Cortex of kidney (tissue), 1 donor: ENCODE results near the gene FIBP.

Source experiments
- DNase-seq: peaks from one replicate; lab custom pipeline; 2025; lab: John Stamatoyannopoulos, UW

Gene FIBP

DNA sequence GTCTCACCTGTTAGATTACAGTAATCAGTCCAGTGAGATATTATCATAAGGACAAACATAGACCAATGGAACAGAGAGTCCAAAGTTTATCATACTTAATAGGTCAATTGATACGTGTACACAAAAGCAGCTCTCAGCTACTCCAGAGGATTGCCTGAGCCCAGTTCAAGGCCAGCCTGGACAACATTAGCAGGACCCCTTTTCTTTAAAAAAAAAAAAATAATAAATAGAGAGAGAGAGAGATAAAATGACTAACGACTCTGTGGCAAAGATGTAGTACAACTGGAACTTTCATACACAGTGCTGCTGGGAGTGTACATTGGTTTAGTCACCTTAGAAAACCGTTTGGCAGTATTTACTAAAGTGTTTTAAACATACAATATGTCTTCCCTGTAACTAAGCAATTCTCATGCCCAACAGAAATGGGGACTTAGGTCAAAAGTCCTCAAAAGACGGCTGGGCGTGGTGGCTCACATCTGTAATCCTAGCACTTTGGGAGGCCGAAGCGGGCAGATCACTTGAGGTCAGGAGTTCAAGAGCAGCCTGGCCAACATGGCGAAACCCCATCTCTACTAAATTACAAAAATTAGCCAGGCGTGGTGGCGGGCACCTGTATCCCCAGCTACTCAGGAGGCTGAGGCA, 43.9 kb downstream of the FIBP start:
- DNase-seq: no peak

DNA sequence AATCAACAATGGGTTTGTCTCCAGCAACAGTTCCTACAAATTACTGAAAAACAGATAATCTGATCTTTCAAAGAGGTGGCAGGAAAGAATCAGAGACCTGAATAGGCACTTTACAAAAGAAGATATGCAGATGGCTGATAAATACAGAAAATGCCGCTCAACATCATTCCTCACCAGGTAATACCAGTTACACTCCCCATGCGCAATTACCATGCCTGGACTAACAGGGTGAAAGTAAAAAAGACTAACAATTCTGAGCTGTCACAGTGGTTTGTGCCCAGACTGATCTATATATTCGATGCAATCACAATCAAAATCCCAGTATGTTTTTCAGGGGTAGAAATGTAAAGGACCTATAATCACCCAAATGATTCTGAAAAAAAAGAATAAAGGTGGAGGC, 44.5 kb downstream of the FIBP start:
- DNase-seq: no peak

DNA sequence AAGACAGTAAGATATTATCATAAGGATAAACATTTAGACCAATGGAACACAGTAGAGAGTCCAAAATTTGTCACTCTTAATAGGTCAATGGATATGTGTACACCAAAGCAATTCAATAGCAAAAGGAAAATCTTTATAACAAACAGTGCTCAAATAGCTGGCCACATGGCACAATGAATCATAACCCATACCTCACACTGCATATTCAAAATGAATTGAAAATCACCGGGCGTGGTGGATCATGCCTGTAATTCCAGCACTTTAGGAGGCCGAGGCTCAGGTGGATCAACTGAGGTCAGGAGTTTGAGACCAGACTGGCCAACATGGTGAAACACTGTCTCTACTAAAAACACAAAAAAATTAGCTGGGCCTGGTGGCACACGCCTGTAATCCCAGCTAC, 46.1 kb downstream of the FIBP start:
- no peak for DNase-seq

DNA sequence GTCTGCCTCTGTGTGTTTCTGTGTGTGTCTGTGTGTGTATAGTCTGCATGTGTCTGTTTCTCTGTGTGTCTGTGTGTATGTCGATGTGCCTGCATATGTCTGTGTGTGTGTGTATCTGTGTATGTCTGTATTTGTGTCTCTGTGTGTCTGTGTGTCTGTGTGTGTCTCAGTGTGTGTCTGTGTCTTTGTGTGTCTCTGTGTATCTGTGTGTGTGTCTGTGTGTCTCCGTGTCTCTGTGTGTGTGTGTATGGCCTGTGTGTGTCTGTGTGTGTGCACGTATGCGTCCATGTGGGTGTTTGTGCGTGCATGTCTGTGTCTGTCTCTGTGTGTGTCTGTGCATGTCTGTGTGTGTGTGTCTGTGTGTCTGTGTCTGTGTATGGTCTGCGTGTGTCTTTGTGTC, 54.1 kb downstream of the FIBP start:
- DNase-seq: no peak
